ENCODE measurements around the gene TMEM192. TPM values are rescaled to one million over a fixed set of nuclear protein-coding genes. Genes with fewer than 3 reads are reported as not detected.

Gene TMEM192
- total and polyA plus RNA-seq, 2 of the 13 experiments (the other 11 are each of a cell fraction or from before 2014, with no cell fraction given): 19.8 to 19.9 TPM

- TF ChIP-seq RELA (CRISPR knock-in tag; IDR thresholded peaks at IDR 0.05) (0 out of 2 replicates have a peak, but pooled peaks have one; percentile 11), AKAP8 (CRISPR knock-in tag; IDR thresholded peaks at IDR 0.05) (0 out of 2 replicates have a peak, but pooled peaks have one; percentile 48), POGZ (CRISPR knock-in tag; IDR thresholded peaks at IDR 0.05) (peak; percentile 44; the same call in 1 of the 2 replicates), MAZ (IDR thresholded peaks at IDR 0.05; ENCODE audit: borderline replicate concordance, low read depth, low read length) (peak; percentile 62; the same call in 1 of the 2 replicates), MAZ (CRISPR knock-in tag; IDR thresholded peaks at IDR 0.05; ENCODE audit: low read depth) (peak; percentile 35; the same call in 1 of the 2 replicates), NR0B2 (CRISPR knock-in tag; IDR thresholded peaks at IDR 0.05) (peak; percentile 67; the same call in 1 of the 2 replicates), KMT2B (CRISPR knock-in tag; IDR thresholded peaks at IDR 0.05) (peak; percentile 47), ZNF317 (CRISPR knock-in tag; IDR thresholded peaks at IDR 0.05) (no peak; the same call in 1 of the 2 replicates), ZNF670 (CRISPR knock-in tag; IDR thresholded peaks at IDR 0.05; ENCODE audit: borderline replicate concordance) (no peak), HNRNPL (IDR thresholded peaks at IDR 0.05; ENCODE audit: low read depth, low read length) (0 out of 2 replicates have a peak, but pooled peaks have one; percentile 28), ZNF770 (CRISPR knock-in tag; IDR thresholded peaks at IDR 0.05) (no peak), MXD4 (CRISPR knock-in tag; IDR thresholded peaks at IDR 0.05) (peak; percentile 79), ZNF776 (CRISPR knock-in tag; IDR thresholded peaks at IDR 0.05) (peak; percentile 41; the same call in 1 of the 2 replicates), MTF2 (CRISPR knock-in tag; IDR thresholded peaks at IDR 0.05; ENCODE audit: borderline replicate concordance) (peak; percentile 69; the same call in 1 of the 2 replicates), GATAD2A (CRISPR knock-in tag; IDR thresholded peaks at IDR 0.05) (0 out of 2 replicates have a peak, but pooled peaks have one; percentile 42), ZNF766 (CRISPR knock-in tag; IDR thresholded peaks at IDR 0.05; ENCODE audit: borderline replicate concordance) (peak; percentile 75; the same call in 1 of the 2 replicates), ZNF253 (CRISPR knock-in tag; IDR thresholded peaks at IDR 0.05; ENCODE audit: borderline replicate concordance) (0 out of 2 replicates have a peak, but pooled peaks have one; percentile 10), ZNF441 (CRISPR knock-in tag; IDR thresholded peaks at IDR 0.05; ENCODE audit: borderline replicate concordance) (no peak; the same call in 1 of the 2 replicates), ZFAT (CRISPR knock-in tag; conservative IDR thresholded peaks at IDR 0.05) (no peak), POLR2A (IDR thresholded peaks at IDR 0.05; ENCODE audit: insufficient read depth in 1 of 2, low read depth in 2 of 2, low read length in 2 of 2) (peak; percentile 80 to 92), TCF12 (IDR thresholded peaks at IDR 0.05) (no peak), TCF12 (CRISPR knock-in tag; IDR thresholded peaks at IDR 0.05) (peak; percentile 88), NR2F2 (IDR thresholded peaks at IDR 0.05; ENCODE audit: borderline replicate concordance, low read depth) (no peak), ZBED4 (CRISPR knock-in tag; IDR thresholded peaks at IDR 0.05; ENCODE audit: borderline replicate concordance) (no peak; the same call in 1 of the 2 replicates), U2AF2 (IDR thresholded peaks at IDR 0.05; ENCODE audit: low read depth, low read length) (no peak)
Observed at GRCh38 chr4:165112368-165113121, at the start of gene TMEM192 (continued).

Measured in HepG2 (cell line).